GM18511 (cell line): ENCODE measurements around the gene S100PBP.
"Not testable (repeated sequence)": the region's sequence is repeated elsewhere in the genome, so short reads cannot be mapped to it uniquely, and the experiment has no call there.

Experiments used
- ATAC-seq: cut with Tn5 transposase; IDR thresholded peaks from one replicate; pipeline ENCODE4 v1.9.1; 2021; ENCODE audit warnings: mild to moderate bottlenecking, moderate library complexity; ENCODE audit not compliant: unreplicated experiment

S100PBP gene

DNA sequence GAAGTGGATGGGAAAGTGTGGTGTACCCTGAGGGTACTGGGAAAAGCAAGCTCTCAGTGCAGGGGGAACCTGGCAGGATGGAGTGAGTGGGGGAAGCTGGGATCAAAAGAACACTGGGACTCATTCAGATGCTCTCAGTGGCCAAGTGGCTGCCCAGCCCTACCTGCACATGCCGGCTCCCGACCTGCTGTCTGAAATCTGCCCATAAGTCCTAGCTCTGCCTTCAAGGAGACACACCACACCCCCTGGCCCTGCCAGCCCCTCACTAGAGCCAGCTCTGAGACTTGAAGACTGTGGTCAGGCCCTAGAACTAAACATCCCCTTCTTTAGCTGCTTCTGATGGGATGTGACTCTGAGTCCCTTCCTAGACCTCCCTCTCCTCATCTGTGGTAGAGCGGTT lies 81.5 kb downstream of the S100PBP start:
- no peak for ATAC-seq

DNA sequence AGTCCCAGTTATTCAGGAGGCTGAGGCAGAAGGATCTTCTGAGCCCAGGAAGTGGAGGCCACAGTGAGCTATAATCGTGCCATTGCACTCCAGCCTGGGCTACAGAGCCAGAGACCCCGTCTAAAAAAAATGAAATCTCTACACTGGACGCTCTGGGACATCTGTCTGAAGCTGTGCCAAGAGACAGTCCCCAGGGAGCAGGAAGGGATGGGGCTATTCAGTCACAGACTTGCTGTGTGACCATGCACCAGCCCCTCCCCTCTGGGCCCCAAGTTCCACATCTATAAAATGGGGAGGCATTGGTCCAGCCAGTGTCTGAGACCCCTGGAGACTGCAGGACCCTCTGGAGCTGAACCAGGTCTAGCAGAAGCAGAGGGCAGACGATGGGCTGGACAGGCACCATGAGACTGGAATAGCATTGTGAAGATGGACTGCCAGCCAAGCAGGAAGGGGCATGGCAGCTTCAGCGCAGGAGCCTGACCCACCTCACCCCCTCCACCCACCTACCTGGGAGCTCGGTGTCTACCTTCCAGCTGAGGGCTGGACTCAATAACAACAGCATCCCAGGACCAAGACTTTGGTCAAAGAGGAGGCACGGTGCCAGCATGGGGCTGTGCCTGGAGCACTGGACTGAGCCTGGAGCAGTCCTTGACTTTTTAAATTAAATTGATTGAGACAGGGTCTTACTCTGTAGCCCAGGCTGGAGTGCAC lies 82.3 kb downstream of the S100PBP start:
- no peak for ATAC-seq

DNA sequence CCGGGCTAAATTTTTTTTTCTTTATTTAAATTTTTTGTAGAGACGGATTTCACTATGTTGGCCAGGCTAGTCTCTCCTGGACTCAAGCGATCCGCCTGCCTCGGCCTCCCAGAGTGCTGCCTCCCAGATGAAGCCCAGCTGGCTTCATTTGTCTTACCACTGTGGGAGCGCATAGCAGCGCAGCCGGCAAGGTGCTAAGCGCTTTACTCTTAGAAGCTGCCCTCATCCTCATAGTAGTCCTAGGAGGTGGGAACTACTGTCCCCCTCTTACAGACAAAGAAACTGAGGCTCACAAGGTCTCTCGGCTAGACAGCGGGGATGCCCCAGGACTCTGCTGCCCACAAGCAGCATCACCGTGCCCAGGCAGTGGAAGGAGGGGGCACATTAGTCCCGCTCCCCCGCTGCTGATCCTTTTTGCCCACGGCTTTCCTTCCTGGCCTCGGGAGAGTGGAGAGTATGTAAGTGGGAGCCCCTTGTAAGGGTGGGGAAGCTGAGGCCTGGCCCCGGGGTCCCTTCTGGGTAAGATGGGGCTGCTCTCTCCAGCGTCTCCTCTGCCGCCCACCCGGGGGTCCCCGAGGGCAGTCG lies 83.0 kb downstream of the S100PBP start:
- ATAC-seq: no peak

DNA sequence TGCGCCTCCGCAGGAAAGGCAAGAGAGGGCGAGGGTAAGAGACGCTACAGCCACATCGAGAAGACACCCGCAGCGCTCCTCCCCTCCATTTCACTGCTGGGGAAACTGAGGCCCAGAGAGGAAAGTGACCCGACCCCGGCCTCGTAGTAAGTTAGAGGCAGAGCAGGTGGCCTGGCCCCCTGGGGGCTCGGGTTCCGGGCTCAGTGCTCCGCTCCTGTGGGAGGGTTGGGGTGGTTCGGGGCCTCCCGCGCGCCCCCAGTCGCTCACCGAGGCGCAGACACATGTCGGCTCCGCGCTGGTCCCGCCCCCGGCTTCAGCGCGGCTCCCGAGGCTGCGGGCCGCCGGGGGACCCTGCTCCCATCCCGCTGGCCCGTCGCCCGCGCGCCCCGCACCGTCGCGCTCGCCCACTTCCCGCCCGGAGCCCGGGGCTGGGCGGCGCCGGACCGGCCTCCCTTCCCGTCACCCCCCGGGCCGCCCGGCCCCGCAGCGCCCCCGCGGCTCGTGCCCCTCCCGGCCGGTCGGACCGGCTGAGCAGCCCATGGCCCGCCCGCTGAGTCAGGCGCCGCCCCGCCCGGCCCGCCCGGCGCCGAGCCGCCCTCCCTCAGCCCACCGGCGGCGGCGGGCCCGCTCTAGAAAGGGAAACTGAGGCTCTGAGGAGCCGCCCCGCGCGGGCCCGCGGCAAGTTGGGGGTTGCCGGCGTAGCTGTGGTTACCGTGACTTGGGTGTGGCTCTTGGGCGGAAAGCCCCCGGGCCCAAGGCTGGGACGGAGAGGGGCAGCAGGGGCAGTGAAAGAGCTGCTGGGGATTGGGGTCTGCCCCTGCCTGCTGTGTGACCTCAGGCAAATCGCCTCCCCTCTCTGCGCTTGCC lies 83.7 kb downstream of the S100PBP start, which contains the start of gene TMEM54:
TMEM54 (minus strand) TSS at position 434 of the 867 bp plus-strand sequence; CDS start at position 283, 151 bp downstream.
- ATAC-seq: no peak

DNA sequence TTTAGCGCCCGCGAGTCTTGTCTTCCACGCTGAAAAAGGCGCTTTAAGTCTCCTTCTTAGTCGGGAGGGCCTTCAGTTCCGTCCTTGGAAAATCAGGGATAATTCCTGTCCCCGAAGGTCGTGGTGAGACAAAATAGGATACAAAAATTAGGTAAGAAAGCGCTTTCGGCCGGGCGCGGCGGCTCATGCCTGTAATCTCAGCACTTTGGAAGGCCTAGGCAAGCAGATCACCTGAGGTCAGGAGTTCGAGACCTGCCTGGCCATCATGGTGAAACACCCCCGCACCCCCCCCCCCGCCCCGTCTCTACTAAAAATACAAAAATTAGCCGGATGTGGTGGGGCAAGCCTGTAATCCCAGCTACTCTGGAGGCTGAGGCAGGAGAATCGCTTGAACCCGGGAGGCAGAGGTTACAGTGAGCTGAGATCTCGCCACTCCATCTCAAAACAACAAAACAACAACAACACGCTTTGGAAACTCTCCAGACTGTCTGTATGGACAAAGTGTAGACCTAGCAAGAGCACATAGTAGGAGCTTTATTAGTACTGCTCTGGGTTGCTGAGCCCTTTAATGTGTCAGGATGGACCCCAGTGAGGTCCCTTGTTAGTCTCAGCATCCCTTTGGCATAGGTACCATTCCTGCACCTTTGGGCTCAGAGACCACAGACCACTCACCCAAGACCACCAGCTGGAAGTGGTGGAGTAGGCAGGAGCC lies 84.5 kb downstream of the S100PBP start:
- no peak for ATAC-seq

DNA sequence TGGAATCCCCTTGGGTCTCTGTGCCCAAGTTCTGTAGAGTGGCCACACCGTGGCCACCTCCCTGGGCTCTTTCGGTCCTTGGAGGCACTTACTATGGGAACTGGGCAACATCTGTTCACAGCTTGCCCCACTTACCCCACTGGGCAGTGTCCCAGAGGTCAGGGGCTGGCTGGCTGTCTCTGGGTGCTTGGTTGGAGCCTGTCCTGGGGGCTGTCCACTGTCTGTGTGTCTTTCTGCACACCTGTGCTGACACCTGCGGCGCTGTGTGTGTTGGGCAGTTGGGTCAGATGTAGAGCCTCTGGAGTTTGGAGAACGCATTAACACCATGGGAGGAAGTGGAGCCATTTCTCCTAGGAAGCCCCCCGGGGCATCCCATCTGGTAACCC lies 85.1 kb downstream of the S100PBP start:
- ATAC-seq: no peak

DNA sequence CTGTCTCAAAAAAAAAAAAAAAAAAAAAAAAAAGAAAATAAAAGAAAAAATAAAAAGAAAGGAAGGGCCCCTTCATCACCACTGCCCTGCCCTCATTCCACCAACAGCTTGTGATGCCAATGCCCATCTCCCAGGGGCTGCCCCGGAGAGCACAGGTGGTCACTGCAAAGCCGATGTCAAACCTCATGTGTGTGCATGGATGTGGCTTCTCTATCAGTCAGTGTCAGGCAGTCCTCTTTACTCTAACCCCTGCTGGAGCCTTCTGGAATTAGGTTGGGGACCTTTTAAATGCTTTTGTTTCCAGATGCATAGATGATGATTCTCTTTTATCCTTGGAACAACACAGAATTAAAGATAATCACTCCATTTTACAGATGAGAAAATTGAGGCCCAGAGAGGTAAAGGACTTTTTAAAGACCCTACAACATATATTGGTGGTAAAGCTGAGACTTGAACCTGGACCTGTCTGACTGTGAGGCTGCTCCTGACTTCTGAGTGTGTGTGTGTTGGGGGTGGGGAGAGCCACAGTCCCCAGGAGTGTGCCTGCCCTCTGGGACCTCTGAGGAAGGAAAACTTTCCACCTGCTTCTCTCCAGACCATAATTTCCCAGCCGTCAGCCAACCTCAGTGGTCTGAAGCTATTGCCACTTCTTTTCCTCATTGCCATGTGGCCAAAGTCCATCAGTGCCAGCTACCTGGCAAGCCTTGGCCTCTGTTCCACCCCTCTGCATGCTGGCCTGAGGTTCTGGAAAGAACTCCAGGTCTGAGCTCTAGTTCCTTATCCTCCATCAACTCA lies 86.7 kb downstream of the S100PBP start:
- ATAC-seq: no peak

DNA sequence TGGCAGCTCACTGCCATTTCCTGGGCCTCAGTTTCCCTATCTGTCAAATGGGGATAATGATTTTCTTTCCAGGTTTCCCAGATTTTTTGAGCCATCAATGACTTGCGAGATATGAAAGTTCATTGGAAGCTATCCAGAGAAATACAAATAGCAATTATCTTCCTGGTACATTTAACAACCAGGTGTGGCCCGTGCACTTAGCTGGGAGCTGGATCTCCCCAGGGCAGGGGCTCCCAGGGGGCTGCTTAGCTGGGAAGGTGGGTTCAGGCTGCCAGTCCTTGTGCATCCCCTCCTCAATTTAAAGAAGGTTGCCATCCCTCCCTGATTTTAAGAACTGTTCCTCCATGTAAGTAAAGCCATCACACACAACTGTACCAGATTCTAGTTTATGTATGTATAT lies 87.3 kb downstream of the S100PBP start:
- ATAC-seq: no peak

DNA sequence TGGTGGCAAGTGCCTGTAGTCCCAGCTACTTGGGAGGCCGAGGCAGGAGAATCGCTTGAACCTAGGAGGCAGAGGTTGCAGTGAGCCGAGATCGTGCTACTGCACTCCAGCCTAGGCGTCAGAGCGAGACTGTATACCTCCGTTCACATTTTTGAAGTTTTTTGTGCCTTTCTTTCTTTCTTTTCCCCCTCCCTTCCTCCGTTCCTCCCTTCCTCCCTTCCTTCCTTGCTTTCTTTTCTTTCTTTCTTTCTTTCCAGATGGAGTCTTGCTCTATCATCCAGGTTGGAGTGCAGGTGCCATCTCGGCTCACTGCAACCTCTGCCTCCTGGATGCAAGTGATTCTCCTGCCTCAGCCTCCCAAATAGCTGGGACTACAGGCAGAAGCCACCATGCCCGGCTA lies 88.1 kb downstream of the S100PBP start:
- not testable (repeated sequence) for ATAC-seq

DNA sequence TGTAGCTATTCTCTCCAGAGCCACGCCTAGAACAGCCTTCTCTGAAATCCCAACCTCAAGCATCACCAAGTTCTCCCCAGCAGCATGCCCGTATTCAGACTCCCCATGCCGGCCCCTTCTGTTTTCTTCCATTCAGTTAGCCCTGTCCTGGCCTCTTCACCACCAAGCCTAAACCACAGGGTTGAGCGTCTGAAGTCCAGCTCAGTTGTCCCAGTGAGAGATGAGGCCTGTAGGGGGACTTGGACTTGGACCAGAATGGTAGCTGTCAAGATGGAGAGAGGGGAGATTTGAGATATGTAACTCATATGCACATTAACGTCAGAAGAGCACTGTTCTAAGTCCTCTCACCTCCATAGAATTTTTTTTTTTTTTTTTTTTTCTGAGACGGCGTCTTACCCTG lies 89.2 kb downstream of the S100PBP start:
- no peak for ATAC-seq

DNA sequence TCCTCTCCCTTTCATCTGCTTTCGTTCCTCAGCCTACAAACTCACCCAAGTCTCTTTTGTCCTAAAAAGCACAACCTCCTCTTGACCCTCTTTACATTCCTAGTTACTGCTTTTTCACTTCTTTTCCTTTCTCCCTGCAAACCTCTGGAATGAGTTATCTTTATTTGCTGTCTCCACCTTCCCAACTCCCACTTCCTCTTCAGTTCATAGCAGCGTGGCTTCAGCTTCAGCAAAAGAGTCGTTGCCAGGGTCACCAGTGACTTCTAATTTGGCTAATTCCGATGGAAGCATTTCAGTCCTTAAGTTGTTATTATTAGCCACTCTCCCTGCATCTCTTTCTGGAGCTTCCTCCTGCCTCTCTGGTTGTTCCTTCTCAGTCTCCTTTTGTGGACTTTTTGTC lies 90.0 kb downstream of the S100PBP start:
- ATAC-seq: no peak
